Measurements from ENCODE around the gene KEAP1. TPM values are rescaled to one million over a fixed set of nuclear protein-coding genes. Genes with fewer than 3 reads are reported as not detected.

Gene KEAP1
- total RNA-seq, 6 experiments from 2014 or later: 58.9 to 77.1 (median 67.2) TPM

- Mint-ChIP-seq H3K27me3 (ENCODE audit: insufficient read depth) (peaks cover 1% of the 10 kb centered on the region), H3K4me3 (no peak overlapping the region), H3K4me1 (ENCODE audit: low read depth) (no peaks in the 10 kb centered on the region), H3K36me3 (ENCODE audit: low read depth) (no peaks in the 10 kb centered on the region), H3K9me3 (no peaks in the 10 kb centered on the region), H3K27ac (no peak overlapping the region)
- TF ChIP-seq CTCF (IDR thresholded peaks at IDR 0.05): peak; percentile 88
- DNase-seq: no peak
Observed at GRCh38 chr19:10510301-10510802, 7.2 kb upstream of the KEAP1 start.

GRCh38 chr19:10508707-10509106 is 5.6 kb upstream of the KEAP1 start:
- H3K27me3 Mint-ChIP-seq (ENCODE audit: insufficient read depth): no peaks in the 10 kb centered on the region; the same call in 1 of the 2 replicates

GRCh38 chr19:10508036-10508435 is 4.9 kb upstream of the KEAP1 start:
- H3K27me3 Mint-ChIP-seq (ENCODE audit: insufficient read depth): no peaks in the 10 kb centered on the region; the same call in 1 of the 2 replicates

More at GRCh38 chr19:10508707-10509106, 5.6 kb upstream of the KEAP1 start:
- peak; percentile 11 for DNase-seq
- H3K27ac Mint-ChIP-seq: no peak overlapping the region
- no peaks in the 10 kb centered on the region for H3K36me3 Mint-ChIP-seq (ENCODE audit: low read depth)
- H3K4me1 Mint-ChIP-seq (ENCODE audit: low read depth): no peaks in the 10 kb centered on the region
- no peaks in the 10 kb centered on the region for H3K9me3 Mint-ChIP-seq
- no peak overlapping the region for H3K4me3 Mint-ChIP-seq
- no peak for TF ChIP-seq CTCF (IDR thresholded peaks at IDR 0.05)

GRCh38 chr19:10505583-10506229 is 2.5 kb upstream of the KEAP1 start:
- no peak overlapping the region for H3K4me3 Mint-ChIP-seq

More at GRCh38 chr19:10508036-10508435, 4.9 kb upstream of the KEAP1 start:
- no peak for TF ChIP-seq CTCF (IDR thresholded peaks at IDR 0.05)
- DNase-seq: no peak
- Mint-ChIP-seq H3K9me3 (no peaks in the 10 kb centered on the region), H3K4me1 (ENCODE audit: low read depth) (no peaks in the 10 kb centered on the region), H3K27ac (no peak overlapping the region), H3K36me3 (ENCODE audit: low read depth) (no peaks in the 10 kb centered on the region), H3K4me3 (no peak overlapping the region)

GRCh38 chr19:10502524-10503001 is 593 bp downstream of the KEAP1 start:
- Mint-ChIP-seq H3K4me3 (peak overlapping the region; percentile 90), H3K27ac (peak overlapping the region; percentile 89)
- DNase-seq: peak; percentile 77

More at GRCh38 chr19:10505583-10506229, 2.5 kb upstream of the KEAP1 start:
- Mint-ChIP-seq H3K27me3 (ENCODE audit: insufficient read depth) (no peaks in the 10 kb centered on the region; the same call in 1 of the 2 replicates), H3K9me3 (no peaks in the 10 kb centered on the region), H3K27ac (no peak overlapping the region), H3K4me1 (ENCODE audit: low read depth) (peaks cover 10% of the 10 kb centered on the region), H3K36me3 (ENCODE audit: low read depth) (peaks cover 5% of the 10 kb centered on the region; the same call in 1 of the 2 replicates)
- TF ChIP-seq CTCF (IDR thresholded peaks at IDR 0.05): peak; percentile 81
- peak; percentile 9 for DNase-seq

More at GRCh38 chr19:10502524-10503001, 593 bp downstream of the KEAP1 start:
- Mint-ChIP-seq H3K4me1 (ENCODE audit: low read depth) (peaks cover 18% of the 10 kb centered on the region), H3K36me3 (ENCODE audit: low read depth) (peaks cover 22% of the 10 kb centered on the region; the same call in 1 of the 2 replicates), H3K27me3 (ENCODE audit: insufficient read depth) (no peaks in the 10 kb centered on the region; the same call in 1 of the 2 replicates), H3K9me3 (no peaks in the 10 kb centered on the region)
- peak; percentile 45; the same call in 1 of the 2 replicates for TF ChIP-seq CTCF (IDR thresholded peaks at IDR 0.05)
